DOHH2 (cell line): ENCODE results near the gene TLNRD1.
"Not testable (repeated sequence)": the region's sequence is repeated elsewhere in the genome, so short reads cannot be mapped to it uniquely, and the experiment has no call there.

Experiments used
- H3F3A ChIP-seq: fragments of 200-600 bp; sonication (generic), shearing (Covaris generic); 2 replicates; pipeline ENCODE4 v1.6.0; 2016; ENCODE audit warnings: antibody characterized with exemption, mild to moderate bottlenecking; ENCODE audit not compliant: control insufficient read depth, insufficient read depth
- H3K27ac ChIP-seq: fragments of 200-600 bp; sonication (generic); 2 replicates; pipeline ENCODE4 v1.5.1; 2014; ENCODE audit warnings: low read depth, mild to moderate bottlenecking, low read length, moderate library complexity
- H3K27me3 ChIP-seq: fragments of 200-600 bp; sonication (generic); 2 replicates; pipeline ENCODE4 v1.6.1; 2014; ENCODE audit warnings: mild to moderate bottlenecking, low read length, mixed read lengths; ENCODE audit not compliant: control insufficient read depth
- H3K36me3 ChIP-seq: fragments of 200-600 bp; sonication (generic); 2 replicates; pipeline ENCODE4 v1.6.1; 2014; ENCODE audit warnings: mild to moderate bottlenecking, low read length, moderate library complexity, mixed read lengths; ENCODE audit not compliant: control insufficient read depth
- H3K4me1 ChIP-seq: fragments of 200-600 bp; sonication (generic); 2 replicates; pipeline ENCODE4 v1.6.1; 2014; ENCODE audit warnings: mild to moderate bottlenecking, low read length, mixed read lengths; ENCODE audit not compliant: control insufficient read depth
- H3K4me2 ChIP-seq: fragments of 200-600 bp; sonication (generic); 2 replicates; pipeline ENCODE4 v1.6.0; 2014; ENCODE audit warnings: mild to moderate bottlenecking, low read length, moderate library complexity
- H3K4me3 ChIP-seq: fragments of 200-600 bp; sonication (generic); 2 replicates; pipeline ENCODE4 v1.5.1; 2014; ENCODE audit warnings: mild to moderate bottlenecking, low read length, mixed read lengths
- H3K79me2 ChIP-seq: fragments of 200-600 bp; sonication (generic); 2 replicates; pipeline ENCODE4 v1.6.1; 2014; ENCODE audit warnings: mild to moderate bottlenecking, low read length, mixed read lengths; ENCODE audit not compliant: control insufficient read depth
- H3K9me2 ChIP-seq: fragments of 200-600 bp; sonication (generic); replicated peaks from 2 replicates; pipeline ENCODE4 v1.6.1; 2014; ENCODE audit warnings: mild to moderate bottlenecking, low read length, mixed read lengths; ENCODE audit not compliant: control insufficient read depth
- H3K9me3 ChIP-seq: fragments of 200-600 bp; sonication (generic); 2 replicates; pipeline ENCODE4 v1.6.1; 2014; ENCODE audit warnings: antibody characterized with exemption, low read length, mixed read lengths; ENCODE audit not compliant: control insufficient read depth, insufficient read depth
- H4K20me1 ChIP-seq: fragments of 200-600 bp; sonication (generic); 2 replicates; pipeline ENCODE4 v1.6.0; 2014; ENCODE audit warnings: low read depth, mild to moderate bottlenecking, antibody characterized with exemption, low read length, moderate library complexity; ENCODE audit not compliant: control insufficient read depth, insufficient read depth
- CTCF ChIP-seq: fragments of 200-600 bp; sonication (generic); IDR thresholded peaks from one replicate; pipeline ENCODE4 v1.5.1; 2014; ENCODE audit warnings: antibody characterized with exemption, mild to moderate bottlenecking, low read depth, low read length; ENCODE audit not compliant: poor library complexity, severe bottlenecking
- EZH2phosphoT487 ChIP-seq: fragments of 200-600 bp; sonication (generic); IDR thresholded peaks from 2 replicates; pipeline ENCODE4 v1.6.1; 2017; ENCODE audit warnings: borderline replicate concordance, mild to moderate bottlenecking, antibody characterized with exemption, low read length, moderate library complexity, mixed read lengths

Gene TLNRD1

GRCh38 chr15:80958818-80959495, 41.8 kb upstream of the TLNRD1 start:
- H4K20me1 ChIP-seq, result no peaks in the 10 kb centered on the region
- no peaks in the 10 kb centered on the region for H3F3A ChIP-seq
- H3K4me3 ChIP-seq, result no peak overlapping the region
- no peak overlapping the region for H3K27ac ChIP-seq
- no peaks in the 10 kb centered on the region for H3K4me1 ChIP-seq
- no peak overlapping the region for H3K4me2 ChIP-seq
- no peaks in the 10 kb centered on the region for H3K9me3 ChIP-seq
- H3K36me3 ChIP-seq, result peaks cover 9% of the 10 kb centered on the region
- H3K27me3 ChIP-seq, result no peaks in the 10 kb centered on the region
- no peaks in the 10 kb centered on the region for H3K9me2 ChIP-seq
- no peak for TF ChIP-seq EZH2phosphoT487
- no peak for TF ChIP-seq CTCF
- no peaks in the 10 kb centered on the region for H3K79me2 ChIP-seq

GRCh38 chr15:80965454-80965853, 35.3 kb upstream of the TLNRD1 start:
- H3K9me2 ChIP-seq, H3K4me1 ChIP-seq, H4K20me1 ChIP-seq, H3K27me3 ChIP-seq, H3K9me3 ChIP-seq, H3K79me2 ChIP-seq, H3F3A ChIP-seq, H3K27ac ChIP-seq, H3K4me3 ChIP-seq, H3K4me2 ChIP-seq: not testable (repeated sequence)
- peaks cover 15% of the 10 kb centered on the region for H3K36me3 ChIP-seq

GRCh38 chr15:80966431-80967197, 34.1 kb upstream of the TLNRD1 start:
- no peaks in the 10 kb centered on the region for H3K79me2 ChIP-seq
- H3K9me3 ChIP-seq, result no peaks in the 10 kb centered on the region
- no peaks in the 10 kb centered on the region for H3K27me3 ChIP-seq
- H3K36me3 ChIP-seq, result peaks cover 15% of the 10 kb centered on the region
- H3K4me2 ChIP-seq, result no peak overlapping the region
- no peak for TF ChIP-seq EZH2phosphoT487
- TF ChIP-seq CTCF, result no peak
- no peaks in the 10 kb centered on the region; the same call in 1 of the 2 replicates for H3F3A ChIP-seq
- H3K4me1 ChIP-seq, result no peaks in the 10 kb centered on the region
- H4K20me1 ChIP-seq, result 0 out of 2 replicates have a peak, but pooled peaks cover 5% of the 10 kb centered on the region
- H3K27ac ChIP-seq, result no peak overlapping the region
- no peak overlapping the region for H3K4me3 ChIP-seq
- H3K9me2 ChIP-seq, result no peaks in the 10 kb centered on the region

- H3F3A ChIP-seq, result no peaks in the 10 kb centered on the region; the same call in 1 of the 2 replicates
- H3K36me3 ChIP-seq, result peaks cover 15% of the 10 kb centered on the region
- no peak overlapping the region for H3K4me3 ChIP-seq
- H3K4me2 ChIP-seq, result no peak overlapping the region
- no peak for TF ChIP-seq EZH2phosphoT487
- no peak for TF ChIP-seq CTCF
- H3K9me2 ChIP-seq, result no peaks in the 10 kb centered on the region
- H3K4me1 ChIP-seq, result no peaks in the 10 kb centered on the region
- no peak overlapping the region for H3K27ac ChIP-seq
- H3K9me3 ChIP-seq, result no peaks in the 10 kb centered on the region
- H4K20me1 ChIP-seq, result 0 out of 2 replicates have a peak, but pooled peaks cover 5% of the 10 kb centered on the region
- no peaks in the 10 kb centered on the region for H3K27me3 ChIP-seq
- no peaks in the 10 kb centered on the region for H3K79me2 ChIP-seq
These were observed 33.3 kb upstream of the TLNRD1 start for GRCh38 chr15:80967451-80967850.
